Stomach (tissue), 9 donors: Measurements from ENCODE around the gene CFTR. TPM values are rescaled to one million over a fixed set of nuclear protein-coding genes. Genes with fewer than 3 reads are reported as not detected.
"Not testable (repeated sequence)": the region's sequence is repeated elsewhere in the genome, so short reads cannot be mapped to it uniquely, and the experiment has no call there.

ENCODE experiments used
- DNase-seq, 2 donors: peaks; one replicate each; pipeline versions ENCODE4 v3.0.0 to v3.0.0-alpha.2; 2013 to 2019
- H3K27ac ChIP-seq, 5 donors: fragments of 200-600 bp in 4 of 5; sonication (generic) in 4 of 5; one replicate each; pipeline ENCODE4 v1.5.1; 2013 to 2019; ENCODE audit warnings: mild to moderate bottlenecking in 1 of 5, moderate library complexity in 1 of 5
- H3K27me3 ChIP-seq, 3 donors: fragments of 200-600 bp; sonication (generic); one replicate each; pipeline ENCODE4 v1.5.1; 2017 to 2019; ENCODE audit warnings: mixed run types in 1 of 3
- H3K36me3 ChIP-seq, 4 donors: fragments of 200-600 bp; sonication (generic); 1 replicate in 3 of 4; 2 replicates in 1 of 4; pipeline ENCODE4 v1.5.1; 2016 to 2019
- H3K4me1 ChIP-seq, 4 donors: fragments of 200-600 bp; sonication (generic); one replicate each; pipeline ENCODE4 v1.5.1; 2016 to 2019
- H3K4me3 ChIP-seq, 4 donors: fragments of 200-600 bp; sonication (generic) in 3 of 4; one replicate each; pipeline ENCODE4 v1.5.1; 2016 to 2019; ENCODE audit warnings: mild to moderate bottlenecking in 1 of 4
- H3K9me3 ChIP-seq, 4 donors: fragments of 200-600 bp; sonication (generic); one replicate each; pipeline ENCODE4 v1.5.1; 2016 to 2019
- EP300 ChIP-seq: sonication (generic); formaldehyde crosslinking; IDR thresholded peaks from one replicate; pipeline ENCODE4 v1.6.1; 2017; ENCODE audit warnings: antibody characterized with exemption
- POLR2A ChIP-seq, 4 donors: fragments of 450-650 bp; IDR thresholded peaks; one replicate each; pipeline ENCODE4 v1.6.1; 2016; ENCODE audit warnings: antibody characterized with exemption in 4 of 4, control low read depth in 2 of 4, mild to moderate bottlenecking in 1 of 4, moderate library complexity in 1 of 4
- POLR2AphosphoS5 ChIP-seq, 3 donors: sonication (generic); formaldehyde crosslinking; IDR thresholded peaks; one replicate each; pipeline ENCODE4 v1.6.1; 2016; ENCODE audit warnings: antibody characterized with exemption in 3 of 3
- WGBS, 5 donors: extraction: QIAGEN DNeasy Blood & Tissue Kit in 3 of 5; methylation state at CpG; one replicate each; pipeline versions ENCODE4 v1.1.5 to v1.1.7; 2013 to 2018; 5-methylcytosine and 5-hydroxymethylcytosine counted together
- intact Hi-C: fragments of 100-400 bp; cut with DNase I; formaldehyde crosslinking; loops from one replicate; pipeline ENCODE4 v1.15.1; 2023; ENCODE audit warnings: low total_unique reads
- polyA plus RNA-seq, 3 donors: library from polyadenylated mRNA; stranded (reverse); fragments of 200-250 nt; gene quantifications; one replicate each; pipeline ENCODE4 v1.2.3, GENCODE V29; 2013
- total RNA-seq, 5 donors: library from RNA; depleted of rRNA; stranded (reverse); fragments of >200 nt; gene quantifications; one replicate each; pipeline versions ENCODE4 v1.1.0 to v1.2.3, GENCODE V29; 2014 to 2016
- TF ChIP-seq, protein P1 (sequence below), 7 experiments: fragments of 450-650 bp in 4 of 7; fragments of 200-600 bp in 3 of 7; sonication (generic) in 3 of 7; IDR thresholded peaks; one replicate each; pipeline ENCODE4 v1.5.1; 2016 to 2019; ENCODE audit warnings: antibody characterized with exemption in 7 of 7, control low read depth in 2 of 7, mild to moderate bottlenecking in 1 of 7
- donor health status: healthy with polysubstance abuse.
- donor health status: Bipolar disorder and iron deficiency.
- donor health status: healthy.

The CFTR gene
- total and polyA plus RNA-seq, 8 donors: under 0.01 to 130 (median 1.7) TPM; not detected in 1

DNA sequence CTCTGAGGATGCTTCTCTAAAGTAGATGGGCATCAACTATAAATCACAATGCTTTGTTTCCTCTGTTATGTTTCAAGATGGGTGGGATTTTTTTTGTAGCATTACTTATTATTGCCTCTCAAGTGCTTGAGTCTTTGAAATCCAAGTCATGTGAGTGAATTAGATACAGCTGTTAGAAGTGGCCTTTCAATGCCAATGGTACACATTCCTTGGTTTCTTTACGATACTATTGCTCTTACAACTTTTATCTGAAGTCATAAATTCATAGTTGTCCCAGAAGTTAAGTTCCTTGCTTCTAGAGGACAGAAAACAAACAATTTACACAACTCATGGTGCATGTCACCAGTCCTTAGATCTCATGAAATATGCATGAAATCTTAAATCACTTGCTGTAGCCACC, 15.5 kb downstream of the CFTR start:
- no peak for DNase-seq
- H3K27ac ChIP-seq: no peak overlapping the region

DNA sequence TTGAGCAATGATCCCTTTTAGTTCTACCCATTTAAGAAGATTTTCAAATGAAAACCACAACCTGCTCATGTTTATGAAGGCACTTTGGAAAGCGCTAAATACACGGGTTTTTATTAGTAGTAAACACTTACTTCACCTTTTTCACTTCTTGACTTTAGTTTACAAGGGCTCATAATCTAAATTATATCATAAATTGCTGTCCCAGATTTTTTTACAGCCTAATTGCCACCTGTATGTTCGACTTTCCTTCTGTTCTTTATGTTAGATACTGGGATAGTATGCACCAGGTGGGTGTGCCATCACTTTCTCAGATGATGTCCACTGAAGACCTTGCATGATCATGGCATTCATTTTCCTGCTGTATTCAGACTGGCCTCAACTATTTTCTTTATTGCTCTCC, 22.5 kb downstream of the CFTR start:
- Histone ChIP-seq H3K9me3 (no peaks in the 10 kb centered on the region), H3K4me1 (no peaks in the 10 kb centered on the region), H3K27me3 (no peaks in the 10 kb centered on the region), H3K27ac (no peak overlapping the region), H3K36me3 (no peaks in the 10 kb centered on the region), H3K4me3 (no peak overlapping the region)
- intact Hi-C loops: no loop called here
- DNase-seq: no peak
- TF ChIP-seq POLR2AphosphoS5 (IDR thresholded peaks at IDR 0.05): no peak
- no peak for TF ChIP-seq EP300
- TF ChIP-seq, protein P1, sequence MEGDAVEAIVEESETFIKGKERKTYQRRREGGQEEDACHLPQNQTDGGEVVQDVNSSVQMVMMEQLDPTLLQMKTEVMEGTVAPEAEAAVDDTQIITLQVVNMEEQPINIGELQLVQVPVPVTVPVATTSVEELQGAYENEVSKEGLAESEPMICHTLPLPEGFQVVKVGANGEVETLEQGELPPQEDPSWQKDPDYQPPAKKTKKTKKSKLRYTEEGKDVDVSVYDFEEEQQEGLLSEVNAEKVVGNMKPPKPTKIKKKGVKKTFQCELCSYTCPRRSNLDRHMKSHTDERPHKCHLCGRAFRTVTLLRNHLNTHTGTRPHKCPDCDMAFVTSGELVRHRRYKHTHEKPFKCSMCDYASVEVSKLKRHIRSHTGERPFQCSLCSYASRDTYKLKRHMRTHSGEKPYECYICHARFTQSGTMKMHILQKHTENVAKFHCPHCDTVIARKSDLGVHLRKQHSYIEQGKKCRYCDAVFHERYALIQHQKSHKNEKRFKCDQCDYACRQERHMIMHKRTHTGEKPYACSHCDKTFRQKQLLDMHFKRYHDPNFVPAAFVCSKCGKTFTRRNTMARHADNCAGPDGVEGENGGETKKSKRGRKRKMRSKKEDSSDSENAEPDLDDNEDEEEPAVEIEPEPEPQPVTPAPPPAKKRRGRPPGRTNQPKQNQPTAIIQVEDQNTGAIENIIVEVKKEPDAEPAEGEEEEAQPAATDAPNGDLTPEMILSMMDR (IDR thresholded peaks at IDR 0.05): no peak
- TF ChIP-seq POLR2A (IDR thresholded peaks at IDR 0.05): no peak
- WGBS, 5 donors: 72 to 86% (median 83%) methylated on average over 3 of the region's 3 CpGs

More for the DNA sequence above, 15.5 kb downstream of the CFTR start:
- intact Hi-C loops: no loop called here
- Histone ChIP-seq H3K36me3 (no peaks in the 10 kb centered on the region), H3K4me3 (no peak overlapping the region), H3K4me1 (no peaks in the 10 kb centered on the region), H3K27me3 (no peaks in the 10 kb centered on the region), H3K9me3 (no peaks in the 10 kb centered on the region)
- TF ChIP-seq, protein P1 (IDR thresholded peaks at IDR 0.05): no peak
- TF ChIP-seq POLR2AphosphoS5 (IDR thresholded peaks at IDR 0.05): no peak
- TF ChIP-seq EP300: no peak
- TF ChIP-seq POLR2A (IDR thresholded peaks at IDR 0.05): no peak
- 73 to 83% (median 82%) methylated on average over 1 of the region's 1 CpG for WGBS, 5 donors

DNA sequence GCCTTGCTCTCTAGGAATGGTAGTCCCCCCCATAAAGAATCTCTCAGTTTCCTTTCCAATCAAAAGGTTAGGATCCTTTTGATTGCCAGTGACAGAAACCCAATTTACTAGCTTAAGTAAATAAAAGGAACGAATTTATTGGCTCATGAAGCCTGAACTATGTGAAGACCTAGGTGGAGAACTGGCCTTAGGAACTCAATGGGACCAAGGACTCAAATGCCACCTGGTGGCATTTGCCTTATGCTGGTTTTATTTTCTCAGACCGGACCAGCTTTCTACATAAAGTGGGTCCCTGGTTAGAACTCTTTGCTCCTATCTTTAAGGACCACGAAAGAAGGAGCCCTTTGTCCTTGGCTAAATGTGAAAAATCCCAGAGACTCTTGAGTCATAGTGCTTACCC, 25.4 kb downstream of the CFTR start:
- H3K4me1 ChIP-seq: no peaks in the 10 kb centered on the region
- DNase-seq: no peak
- H3K27me3 ChIP-seq: no peaks in the 10 kb centered on the region
- no peak for TF ChIP-seq POLR2A (IDR thresholded peaks at IDR 0.05)
- TF ChIP-seq POLR2AphosphoS5 (IDR thresholded peaks at IDR 0.05): no peak
- H3K27ac ChIP-seq: no peak overlapping the region
- intact Hi-C loops: no loop called here
- WGBS, 5 donors: 65 to 82% (median 66%) methylated on average over 3 of the region's 3 CpGs
- no peaks in the 10 kb centered on the region for H3K9me3 ChIP-seq
- no peak overlapping the region for H3K4me3 ChIP-seq
- H3K36me3 ChIP-seq: no peaks in the 10 kb centered on the region

DNA sequence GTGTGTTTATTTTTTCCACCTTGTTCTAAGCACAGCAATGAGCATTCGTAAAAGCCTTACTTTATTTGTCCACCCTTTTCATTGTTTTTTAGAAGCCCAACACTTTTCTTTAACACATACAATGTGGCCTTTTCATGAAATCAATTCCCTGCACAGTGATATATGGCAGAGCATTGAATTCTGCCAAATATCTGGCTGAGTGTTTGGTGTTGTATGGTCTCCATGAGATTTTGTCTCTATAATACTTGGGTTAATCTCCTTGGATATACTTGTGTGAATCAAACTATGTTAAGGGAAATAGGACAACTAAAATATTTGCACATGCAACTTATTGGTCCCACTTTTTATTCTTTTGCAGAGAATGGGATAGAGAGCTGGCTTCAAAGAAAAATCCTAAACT, 28.9 kb downstream of the CFTR start:
- DNase-seq: no peak
- 89 to 96% (median 90%) methylated on average over 1 of the region's 1 CpG for WGBS, 5 donors

DNA sequence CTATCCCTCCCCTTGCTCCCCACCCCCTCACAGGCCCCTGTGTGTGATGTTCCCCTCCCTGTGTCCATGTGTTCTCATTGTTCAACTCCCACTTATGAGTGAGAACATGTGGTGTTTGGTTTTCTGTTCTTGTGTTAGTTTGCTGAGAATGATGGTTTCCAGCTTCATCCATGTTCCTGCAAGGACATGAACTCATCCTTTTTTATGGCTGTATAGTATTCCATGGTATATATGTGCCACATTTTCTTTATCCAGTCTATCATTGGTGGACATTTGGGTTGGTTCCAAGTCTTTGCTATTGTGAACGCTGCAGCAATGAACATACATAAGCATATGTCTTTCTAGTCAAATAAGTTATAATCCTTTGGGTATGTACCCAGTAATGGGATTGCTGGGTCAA, 37.4 kb downstream of the CFTR start:
- H3K27me3 ChIP-seq, H3K4me3 ChIP-seq, H3K9me3 ChIP-seq, H3K4me1 ChIP-seq, intact Hi-C loops, DNase-seq, H3K36me3 ChIP-seq, H3K27ac ChIP-seq: not testable (repeated sequence)
- WGBS, 5 donors: 86 to 100% (median 92%) methylated on average over 1 of the region's 1 CpG

More for the DNA sequence above, 28.9 kb downstream of the CFTR start:
- Histone ChIP-seq H3K4me3 (no peak overlapping the region), H3K27me3 (no peaks in the 10 kb centered on the region), H3K9me3 (no peaks in the 10 kb centered on the region), H3K36me3 (no peaks in the 10 kb centered on the region), H3K4me1 (no peaks in the 10 kb centered on the region), H3K27ac (no peak overlapping the region)
- intact Hi-C loops: no loop called here
- TF ChIP-seq EP300 (no peak), POLR2A (IDR thresholded peaks at IDR 0.05) (no peak), POLR2AphosphoS5 (IDR thresholded peaks at IDR 0.05) (no peak)
- TF ChIP-seq, protein P1 (IDR thresholded peaks at IDR 0.05): no peak
